CD4-positive, CD25-positive, alpha-beta regulatory T cell (primary cell): ENCODE results near the gene TMSB10. TPM values are rescaled to one million over a fixed set of nuclear protein-coding genes. Genes with fewer than 3 reads are reported as not detected.
"Not testable (repeated sequence)": the region's sequence is repeated elsewhere in the genome, so short reads cannot be mapped to it uniquely, and the experiment has no call there.

Source experiments
- ATAC-seq, 2 donors: fragments of 150-1000 bp; cut with Tn5 transposase; one replicate each; pipeline ENCODE4 v1.10.0; 2021; ENCODE audit warnings: low read depth in 2 of 2, moderate number of reproducible peaks in 2 of 2, moderate library complexity in 1 of 2
- DNase-seq, 3 donors: peaks; one replicate each; pipeline versions ENCODE4 v3.0.0 to v3.0.0-alpha.2; 2012 to 2022; ENCODE audit warnings: mixed read lengths in 1 of 3
- H3K27ac ChIP-seq: one replicate; pipeline ENCODE4 v1.7.0; 2013; ENCODE audit warnings: mild to moderate bottlenecking, low read length; ENCODE audit not compliant: insufficient read depth, poor library complexity, severe bottlenecking
- H3K27me3 ChIP-seq: one replicate; pipeline ENCODE4 v1.7.0; 2013; ENCODE audit warnings: low read length; ENCODE audit not compliant: control insufficient read depth, insufficient read depth
- H3K36me3 ChIP-seq: one replicate; pipeline ENCODE4 v1.7.0; 2013; ENCODE audit warnings: mild to moderate bottlenecking, low read length, moderate library complexity; ENCODE audit not compliant: control insufficient read depth, insufficient read depth
- H3K4me1 ChIP-seq: 2 replicates; pipeline ENCODE4 v1.7.0; 2013; ENCODE audit warnings: mild to moderate bottlenecking, low read length; ENCODE audit not compliant: insufficient read depth, control insufficient read depth, poor library complexity, severe bottlenecking
- H3K4me3 ChIP-seq: one replicate; pipeline ENCODE4 v1.7.0; 2013; ENCODE audit warnings: low read depth, mild to moderate bottlenecking, low read length, moderate library complexity
- H3K9me3 ChIP-seq, 2 experiments: 1 replicate in 1 of 2; 2 replicates in 1 of 2; pipeline ENCODE4 v1.7.0; 2013; ENCODE audit warnings: low read length in 2 of 2, mild to moderate bottlenecking in 1 of 2, moderate library complexity in 1 of 2; ENCODE audit not compliant: control insufficient read depth in 2 of 2
- H3K27ac Mint-ChIP-seq, 3 donors: one replicate each; pipeline ENCODE4 v1.8.0; 2020 to 2022; ENCODE audit warnings: mild to moderate bottlenecking in 3 of 3, mixed read lengths in 3 of 3, moderate library complexity in 2 of 3
- H3K27me3 Mint-ChIP-seq: one replicate; pipeline ENCODE4 v1.8.0; 2022; ENCODE audit warnings: mild to moderate bottlenecking, mixed read lengths
- H3K36me3 Mint-ChIP-seq: one replicate; pipeline ENCODE4 v1.8.0; 2020; ENCODE audit warnings: mixed read lengths
- H3K4me1 Mint-ChIP-seq, 4 donors: one replicate each; pipeline ENCODE4 v1.8.0; 2020 to 2022; ENCODE audit warnings: mixed read lengths in 4 of 4, mild to moderate bottlenecking in 1 of 4
- H3K4me3 Mint-ChIP-seq, 4 donors: one replicate each; pipeline ENCODE4 v1.8.0; 2020 to 2022; ENCODE audit warnings: mild to moderate bottlenecking in 4 of 4, mixed read lengths in 4 of 4, moderate library complexity in 3 of 4
- H3K9me3 Mint-ChIP-seq, 7 donors: one replicate each; pipeline ENCODE4 v1.8.0; 2020 to 2022; ENCODE audit warnings: mixed read lengths in 7 of 7, mild to moderate bottlenecking in 3 of 7, moderate library complexity in 2 of 7
- polyA plus RNA-seq, 4 donors: library from polyadenylated mRNA; unstranded; fragments of 300-500 nt; fragmentation: Illumina TruSeq; gene quantifications; one replicate each; pipeline ENCODE4 v1.2.3, GENCODE V29; 2021
- total RNA-seq: library from RNA; stranded (reverse); gene quantifications from one replicate; pipeline ENCODE4 v1.2.3, GENCODE V29; 2022

The TMSB10 gene
- total and polyA plus RNA-seq, 5 donors from 2014 or later, result 2,468 to 10,693 (median 7,091) TPM

GRCh38 chr2:84874381-84875212 lies 30.9 kb upstream of the TMSB10 start:
- ATAC-seq (no peak), DNase-seq (no peak)
- peaks cover 9% of the 10 kb centered on the region for H3K36me3 ChIP-seq
- peaks cover 0 to 1% (median 0%) of the 10 kb centered on the region in 7 donors for H3K9me3 Mint-ChIP-seq
- no peaks in the 10 kb centered on the region for H3K9me3 ChIP-seq
- H3K4me1 Mint-ChIP-seq, result peaks cover 30 to 89% (median 64%) of the 10 kb centered on the region in 4 donors
- H3K4me1 ChIP-seq, result peaks cover 42% of the 10 kb centered on the region
- H3K27me3 ChIP-seq, result no peaks in the 10 kb centered on the region
- peaks cover 36% of the 10 kb centered on the region for H3K36me3 Mint-ChIP-seq
- H3K27me3 Mint-ChIP-seq, result no peaks in the 10 kb centered on the region
- H3K4me3 ChIP-seq, result no peak overlapping the region
- peak overlapping the region in 2 of 4 donors; percentile 59 to 70 for H3K4me3 Mint-ChIP-seq
- H3K27ac ChIP-seq, result no peak overlapping the region
- peak overlapping the region; percentile 70 to 90 (median 82) for H3K27ac Mint-ChIP-seq

- Histone ChIP-seq H3K27me3 (no peaks in the 10 kb centered on the region), H3K4me1 (peaks cover 42% of the 10 kb centered on the region), H3K9me3 (no peaks in the 10 kb centered on the region), H3K4me3 (no peak overlapping the region), H3K27ac (no peak overlapping the region), H3K36me3 (peaks cover 5% of the 10 kb centered on the region)
- no peak for DNase-seq
- Mint-ChIP-seq H3K4me1 (peaks cover 30 to 89% (median 62%) of the 10 kb centered on the region in 4 donors), H3K4me3 (peak overlapping the region in 3 of 4 donors; percentile 41 to 70 (median 59)), H3K9me3 (peaks cover 0 to 1% (median 0%) of the 10 kb centered on the region in 7 donors), H3K27ac (peak overlapping the region; percentile 70 to 83 (median 82)), H3K36me3 (peaks cover 32% of the 10 kb centered on the region), H3K27me3 (no peaks in the 10 kb centered on the region)
- ATAC-seq, result no peak
Measured at GRCh38 chr2:84875213-84875560, 30.3 kb upstream of the TMSB10 start.

GRCh38 chr2:84875619-84876018 lies 29.8 kb upstream of the TMSB10 start:
- H3K36me3 Mint-ChIP-seq, result peaks cover 29% of the 10 kb centered on the region
- not testable (repeated sequence) for ATAC-seq, H3K27me3 Mint-ChIP-seq, H3K27me3 ChIP-seq, H3K4me3 ChIP-seq, H3K9me3 ChIP-seq, H3K9me3 Mint-ChIP-seq, H3K36me3 ChIP-seq, DNase-seq
- Histone ChIP-seq H3K27ac (peak overlapping the region; percentile 15), H3K4me1 (peaks cover 42% of the 10 kb centered on the region)
- peaks cover 27 to 86% (median 59%) of the 10 kb centered on the region in 4 donors for H3K4me1 Mint-ChIP-seq
- H3K27ac Mint-ChIP-seq, result peak overlapping the region; percentile 66 to 82 (median 70)
- peak overlapping the region in 3 of 4 donors; percentile 41 to 98 (median 70) for H3K4me3 Mint-ChIP-seq

- Mint-ChIP-seq H3K27me3 (no peaks in the 10 kb centered on the region), H3K4me1 (peaks cover 26 to 79% (median 56%) of the 10 kb centered on the region in 4 donors), H3K36me3 (peaks cover 28% of the 10 kb centered on the region), H3K9me3 (peaks cover 0 to 1% (median 0%) of the 10 kb centered on the region in 7 donors), H3K27ac (peak overlapping the region; percentile 66 to 82 (median 81)), H3K4me3 (peak overlapping the region; percentile 37 to 98 (median 96))
- H3K4me1 ChIP-seq, result peaks cover 48% of the 10 kb centered on the region
- peak overlapping the region; percentile 16 for H3K4me3 ChIP-seq
- no peaks in the 10 kb centered on the region for H3K9me3 ChIP-seq
- DNase-seq, result no peak
- peak overlapping the region; percentile 37 for H3K27ac ChIP-seq
- ATAC-seq, result no peak
- H3K27me3 ChIP-seq, result no peaks in the 10 kb centered on the region
- H3K36me3 ChIP-seq, result peaks cover 4% of the 10 kb centered on the region
Measured at GRCh38 chr2:84876369-84876768, 29.1 kb upstream of the TMSB10 start.

GRCh38 chr2:84878459-84878858 lies 27.0 kb upstream of the TMSB10 start:
- peaks cover 4% of the 10 kb centered on the region for H3K36me3 ChIP-seq
- H3K4me3 ChIP-seq, result peak overlapping the region; percentile 77
- ATAC-seq, result no peak
- Mint-ChIP-seq H3K27me3 (no peaks in the 10 kb centered on the region), H3K9me3 (peaks cover 0 to 1% (median 0%) of the 10 kb centered on the region in 7 donors), H3K4me3 (peak overlapping the region; percentile 90 to 98 (median 96)), H3K27ac (peak overlapping the region; percentile 68 to 82 (median 70)), H3K4me1 (peaks cover 32 to 78% (median 55%) of the 10 kb centered on the region in 4 donors), H3K36me3 (peaks cover 15% of the 10 kb centered on the region)
- no peak for DNase-seq
- H3K27ac ChIP-seq, result peak overlapping the region; percentile 42
- peaks cover 56% of the 10 kb centered on the region for H3K4me1 ChIP-seq
- no peaks in the 10 kb centered on the region for H3K9me3 ChIP-seq
- no peaks in the 10 kb centered on the region for H3K27me3 ChIP-seq

GRCh38 chr2:84878896-84879583 lies 26.4 kb upstream of the TMSB10 start:
- Histone ChIP-seq H3K9me3 (no peaks in the 10 kb centered on the region), H3K27ac (peak overlapping the region; percentile 42), H3K27me3 (no peaks in the 10 kb centered on the region), H3K4me1 (peaks cover 54% of the 10 kb centered on the region), H3K4me3 (peak overlapping the region; percentile 77), H3K36me3 (peaks cover 4% of the 10 kb centered on the region)
- DNase-seq (no peak), ATAC-seq (no peak)
- no peaks in the 10 kb centered on the region for H3K27me3 Mint-ChIP-seq
- peaks cover 12% of the 10 kb centered on the region for H3K36me3 Mint-ChIP-seq
- H3K9me3 Mint-ChIP-seq, result peaks cover 0 to 1% (median 0%) of the 10 kb centered on the region in 7 donors
- peaks cover 29 to 73% (median 52%) of the 10 kb centered on the region in 4 donors for H3K4me1 Mint-ChIP-seq
- peak overlapping the region; percentile 90 to 98 (median 96) for H3K4me3 Mint-ChIP-seq
- H3K27ac Mint-ChIP-seq, result peak overlapping the region; percentile 75 to 95 (median 83)

- no peaks in the 10 kb centered on the region for H3K27me3 Mint-ChIP-seq
- Histone ChIP-seq H3K9me3 (no peaks in the 10 kb centered on the region), H3K27me3 (no peaks in the 10 kb centered on the region), H3K4me3 (peak overlapping the region; percentile 94), H3K36me3 (no peaks in the 10 kb centered on the region), H3K4me1 (peaks cover 54% of the 10 kb centered on the region), H3K27ac (peak overlapping the region; percentile 78)
- DNase-seq (peak in 1 of 3 donors; percentile 46), ATAC-seq (no peak)
- peaks cover 0 to 1% (median 0%) of the 10 kb centered on the region in 7 donors for H3K9me3 Mint-ChIP-seq
- H3K4me3 Mint-ChIP-seq, result peak overlapping the region; percentile 90 to 98 (median 96)
- peaks cover 5% of the 10 kb centered on the region for H3K36me3 Mint-ChIP-seq
- peak overlapping the region; percentile 92 to 95 (median 92) for H3K27ac Mint-ChIP-seq
- H3K4me1 Mint-ChIP-seq, result peaks cover 28 to 66% (median 50%) of the 10 kb centered on the region in 4 donors
Measured at GRCh38 chr2:84879584-84880394, 25.7 kb upstream of the TMSB10 start.
